ENCODE measurements around the gene CRYBG3.

Gene CRYBG3

DNA sequence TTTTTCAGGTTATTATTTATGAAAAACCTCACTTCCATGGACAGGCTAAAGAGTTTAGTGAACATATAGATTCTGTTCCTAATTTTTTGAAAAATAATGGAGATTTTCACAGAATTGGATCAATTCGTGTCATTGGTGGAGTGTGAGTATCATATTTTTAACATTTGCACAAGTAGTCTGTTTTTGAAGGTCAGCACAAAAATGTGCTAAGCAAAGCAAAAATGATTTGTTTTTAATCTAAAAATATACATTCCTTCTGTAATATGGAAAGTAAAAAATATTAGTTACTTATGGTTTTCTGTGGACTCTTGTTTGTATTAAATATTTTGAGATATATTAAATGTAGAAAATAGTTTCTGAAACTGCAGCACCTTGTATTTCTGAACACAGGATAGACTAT lies 71.0 kb downstream of the CRYBG3 start:
- H3K27me3 ChIP-seq (ENCODE audit: control insufficient read depth, insufficient read depth, low read length) = no peaks in the 10 kb centered on the region
- no peaks in the 10 kb centered on the region for H3K4me1 ChIP-seq
- no peak overlapping the region for H3K4me2 ChIP-seq (ENCODE audit: low read length)
- TF ChIP-seq CTCF (IDR thresholded peaks at IDR 0.05) = no peak
- H3K79me2 ChIP-seq = no peaks in the 10 kb centered on the region
- H3K4me3 ChIP-seq (ENCODE audit: low read depth, low read length) = no peak overlapping the region
- H3K27ac ChIP-seq = no peak overlapping the region
- H3K9ac ChIP-seq = no peak overlapping the region
- no peak overlapping the region for H2AFZ ChIP-seq
- H3K9me3 ChIP-seq (ENCODE audit: control insufficient read depth, low read length) = no peaks in the 10 kb centered on the region
- no peaks in the 10 kb centered on the region for H3K36me3 ChIP-seq (ENCODE audit: control insufficient read depth, insufficient read depth, low read length)

- Histone ChIP-seq H3K4me3 (ENCODE audit: low read depth, low read length) (no peak overlapping the region), H3K36me3 (ENCODE audit: control insufficient read depth, insufficient read depth, low read length) (no peaks in the 10 kb centered on the region), H3K79me2 (no peaks in the 10 kb centered on the region), H3K9ac (no peak overlapping the region), H2AFZ (no peak overlapping the region), H3K27me3 (ENCODE audit: control insufficient read depth, insufficient read depth, low read length) (no peaks in the 10 kb centered on the region), H3K9me3 (ENCODE audit: control insufficient read depth, low read length) (no peaks in the 10 kb centered on the region), H3K4me1 (no peaks in the 10 kb centered on the region), H3K27ac (no peak overlapping the region), H3K4me2 (ENCODE audit: low read length) (no peak overlapping the region)
- TF ChIP-seq CTCF (IDR thresholded peaks at IDR 0.05) = no peak
Measured at GRCh38 chr3:97895216-97895615, 73.4 kb downstream of the CRYBG3 start.

DNA sequence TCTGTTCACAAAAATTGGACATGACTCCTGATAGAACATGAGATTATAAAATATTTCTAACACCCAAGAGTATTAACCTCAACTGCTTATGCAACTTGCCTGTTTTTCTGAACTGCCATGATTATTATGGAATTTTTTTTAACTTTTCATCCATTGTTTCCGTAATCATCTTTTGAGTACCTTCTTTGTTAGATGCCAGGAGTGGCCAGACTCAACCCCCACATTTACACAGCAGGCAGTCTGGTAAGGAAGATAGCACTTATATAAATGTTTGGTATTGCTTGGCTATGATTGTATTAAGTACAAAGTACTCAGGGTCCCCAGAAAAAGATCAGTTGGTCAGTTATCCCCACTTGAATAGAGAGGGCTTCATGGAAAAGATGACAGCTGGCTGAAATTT lies 74.3 kb downstream of the CRYBG3 start:
- Histone ChIP-seq H3K4me1 (no peaks in the 10 kb centered on the region), H3K27me3 (ENCODE audit: control insufficient read depth, insufficient read depth, low read length) (no peaks in the 10 kb centered on the region), H3K9ac (no peak overlapping the region), H3K4me2 (ENCODE audit: low read length) (no peak overlapping the region), H2AFZ (no peak overlapping the region), H3K79me2 (no peaks in the 10 kb centered on the region), H3K9me3 (ENCODE audit: control insufficient read depth, low read length) (no peaks in the 10 kb centered on the region), H3K4me3 (ENCODE audit: low read depth, low read length) (no peak overlapping the region), H3K36me3 (ENCODE audit: control insufficient read depth, insufficient read depth, low read length) (no peaks in the 10 kb centered on the region), H3K27ac (no peak overlapping the region)
- no peak for TF ChIP-seq CTCF (IDR thresholded peaks at IDR 0.05)

- no peak overlapping the region for H3K27ac ChIP-seq
- no peak overlapping the region for H3K4me3 ChIP-seq (ENCODE audit: low read depth, low read length)
- TF ChIP-seq CTCF (IDR thresholded peaks at IDR 0.05) = no peak
- H3K36me3 ChIP-seq (ENCODE audit: control insufficient read depth, insufficient read depth, low read length) = no peaks in the 10 kb centered on the region
- H3K4me1 ChIP-seq = no peaks in the 10 kb centered on the region
- no peaks in the 10 kb centered on the region for H3K79me2 ChIP-seq
- H3K9me3 ChIP-seq (ENCODE audit: control insufficient read depth, low read length) = no peaks in the 10 kb centered on the region
- H3K9ac ChIP-seq = no peak overlapping the region
- no peak overlapping the region for H3K4me2 ChIP-seq (ENCODE audit: low read length)
- H2AFZ ChIP-seq = no peak overlapping the region
- H3K27me3 ChIP-seq (ENCODE audit: control insufficient read depth, insufficient read depth, low read length) = no peaks in the 10 kb centered on the region
Measured at GRCh38 chr3:97896547-97896946, 74.7 kb downstream of the CRYBG3 start.

DNA sequence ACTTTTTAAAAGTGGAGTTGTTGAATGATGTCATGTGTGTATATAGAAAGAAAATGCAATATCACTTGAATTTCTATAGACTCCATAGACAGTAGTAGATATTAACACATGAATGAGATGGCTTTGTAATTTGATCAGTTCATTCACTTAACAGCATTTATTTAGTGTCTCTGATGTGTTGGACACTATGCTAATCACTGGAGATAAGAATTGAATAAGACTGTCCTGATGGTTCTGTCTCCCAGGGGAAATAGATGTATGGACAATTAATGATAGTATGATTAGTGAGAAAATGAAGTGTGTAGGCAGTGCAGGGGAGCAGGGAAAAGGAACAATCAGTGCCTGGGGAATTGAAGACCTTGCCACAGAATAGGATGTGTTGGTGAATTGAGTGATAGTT lies 77.5 kb downstream of the CRYBG3 start:
- Histone ChIP-seq H3K9me3 (ENCODE audit: control insufficient read depth, low read length) (no peaks in the 10 kb centered on the region), H3K27ac (no peak overlapping the region), H3K9ac (no peak overlapping the region), H3K4me3 (ENCODE audit: low read depth, low read length) (no peak overlapping the region), H3K27me3 (ENCODE audit: control insufficient read depth, insufficient read depth, low read length) (no peaks in the 10 kb centered on the region), H3K79me2 (no peaks in the 10 kb centered on the region), H2AFZ (no peak overlapping the region), H3K4me2 (ENCODE audit: low read length) (no peak overlapping the region), H3K36me3 (ENCODE audit: control insufficient read depth, insufficient read depth, low read length) (no peaks in the 10 kb centered on the region), H3K4me1 (no peaks in the 10 kb centered on the region)
- no peak for TF ChIP-seq CTCF (IDR thresholded peaks at IDR 0.05)

All from parathyroid adenoma (tissue), 2 donors.